Body of pancreas (tissue), 4 donors: ENCODE results near the gene NBEA.

ENCODE experiments used
- POLR2A ChIP-seq, 3 donors: fragments of 450-650 bp; IDR thresholded peaks; one replicate each; pipeline ENCODE4 v1.6.1; 2016; ENCODE audit warnings: antibody characterized with exemption in 3 of 3, mild to moderate bottlenecking in 2 of 3
- TF ChIP-seq, protein P1 (sequence below), 7 experiments: fragments of 450-650 bp in 4 of 7; fragments of 200-600 bp in 3 of 7; sonication (generic) in 3 of 7; IDR thresholded peaks; one replicate each; pipeline ENCODE4 v1.5.1; 2016 to 2019; ENCODE audit warnings: antibody characterized with exemption in 7 of 7

DNA sequence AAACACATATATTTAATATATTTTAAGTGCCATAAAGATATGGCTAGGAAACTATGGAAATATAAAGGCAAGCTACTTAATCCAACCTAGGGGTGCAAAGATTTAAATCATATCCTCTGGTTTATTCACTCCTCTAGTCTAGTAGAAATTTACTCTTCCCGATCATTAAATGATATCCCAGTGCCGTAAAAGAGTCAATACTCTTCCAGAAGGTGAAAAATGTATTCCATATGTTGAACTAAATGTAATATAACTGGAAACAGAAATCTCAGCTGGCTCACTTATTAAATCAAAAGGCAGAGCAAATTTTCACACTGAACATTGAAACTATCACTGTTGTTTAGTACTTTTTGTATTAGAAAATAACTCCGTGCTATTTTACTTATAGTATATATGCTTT, 523.3 kb downstream of the NBEA start:
- TF ChIP-seq, protein P1, sequence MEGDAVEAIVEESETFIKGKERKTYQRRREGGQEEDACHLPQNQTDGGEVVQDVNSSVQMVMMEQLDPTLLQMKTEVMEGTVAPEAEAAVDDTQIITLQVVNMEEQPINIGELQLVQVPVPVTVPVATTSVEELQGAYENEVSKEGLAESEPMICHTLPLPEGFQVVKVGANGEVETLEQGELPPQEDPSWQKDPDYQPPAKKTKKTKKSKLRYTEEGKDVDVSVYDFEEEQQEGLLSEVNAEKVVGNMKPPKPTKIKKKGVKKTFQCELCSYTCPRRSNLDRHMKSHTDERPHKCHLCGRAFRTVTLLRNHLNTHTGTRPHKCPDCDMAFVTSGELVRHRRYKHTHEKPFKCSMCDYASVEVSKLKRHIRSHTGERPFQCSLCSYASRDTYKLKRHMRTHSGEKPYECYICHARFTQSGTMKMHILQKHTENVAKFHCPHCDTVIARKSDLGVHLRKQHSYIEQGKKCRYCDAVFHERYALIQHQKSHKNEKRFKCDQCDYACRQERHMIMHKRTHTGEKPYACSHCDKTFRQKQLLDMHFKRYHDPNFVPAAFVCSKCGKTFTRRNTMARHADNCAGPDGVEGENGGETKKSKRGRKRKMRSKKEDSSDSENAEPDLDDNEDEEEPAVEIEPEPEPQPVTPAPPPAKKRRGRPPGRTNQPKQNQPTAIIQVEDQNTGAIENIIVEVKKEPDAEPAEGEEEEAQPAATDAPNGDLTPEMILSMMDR (IDR thresholded peaks at IDR 0.05) = no peak
- TF ChIP-seq POLR2A (IDR thresholded peaks at IDR 0.05) = no peak
